HepG2 (cell line): ENCODE results near the gene VSX1. TPM values are rescaled to one million over a fixed set of nuclear protein-coding genes. Genes with fewer than 3 reads are reported as not detected.

Experiments used
- CEBPG ChIP-seq: IDR thresholded peaks from 2 replicates; pipeline ENCODE4 v1.6.1; 2016
- CREM ChIP-seq, 2 experiments: sonication (generic) in 1 of 2; formaldehyde crosslinking in 1 of 2; IDR thresholded peaks; 2 replicates each; pipeline versions ENCODE4 v1.4.0 to v1.6.1; 2016 to 2020; ENCODE audit warnings: antibody characterized with exemption in 1 of 2, mild to moderate bottlenecking in 1 of 2, missing genetic modification reagents in 1 of 2
- HDAC1 ChIP-seq: sonication (generic); formaldehyde crosslinking; IDR thresholded peaks from 2 replicates; pipeline ENCODE4 v1.5.1; 2020; ENCODE audit warnings: mild to moderate bottlenecking, missing genetic modification reagents
- KLF11 ChIP-seq: IDR thresholded peaks from 2 replicates; pipeline ENCODE4 v1.6.1; 2016; ENCODE audit warnings: missing compliant biosample characterization
- KLF13 ChIP-seq: sonication (generic); formaldehyde crosslinking; IDR thresholded peaks from 2 replicates; pipeline ENCODE4 v1.4.0; 2020; ENCODE audit warnings: mild to moderate bottlenecking, missing genetic modification reagents
- MAFK ChIP-seq, 2 experiments: IDR thresholded peaks in 1 of 2; conservative IDR thresholded peaks in 1 of 2; 2 replicates each; pipeline ENCODE4 v1.6.1; 2011; ENCODE audit warnings: improper control_type of control experiment in 2 of 2, low read length in 2 of 2
- MTF1 ChIP-seq: sonication (generic); formaldehyde crosslinking; IDR thresholded peaks from 2 replicates; pipeline ENCODE4 v1.5.0; 2020; ENCODE audit warnings: missing genetic modification reagents
- NFKBIZ ChIP-seq: IDR thresholded peaks from 2 replicates; pipeline ENCODE4 v1.6.1; 2018; ENCODE audit warnings: missing genetic modification reagents, missing compliant biosample characterization
- TARDBP ChIP-seq: sonication (generic); formaldehyde crosslinking; IDR thresholded peaks from 2 replicates; pipeline ENCODE4 v1.8.0; 2022; ENCODE audit warnings: mild to moderate bottlenecking, missing genetic modification reagents
- ZFP36L2 ChIP-seq: sonication (generic); formaldehyde crosslinking; IDR thresholded peaks from 2 replicates; pipeline ENCODE4 v1.4.0; 2020; ENCODE audit warnings: missing genetic modification reagents
- ZMYM2 ChIP-seq: sonication (generic); formaldehyde crosslinking; IDR thresholded peaks from 2 replicates; pipeline ENCODE4 v1.8.0; 2022; ENCODE audit warnings: mild to moderate bottlenecking, missing genetic modification reagents
- ZNF30 ChIP-seq: sonication (generic); formaldehyde crosslinking; IDR thresholded peaks from 2 replicates; pipeline ENCODE4 v1.5.0; 2020; ENCODE audit warnings: mild to moderate bottlenecking, missing genetic modification reagents
- ZNF432 ChIP-seq: sonication (generic); formaldehyde crosslinking; IDR thresholded peaks from 2 replicates; pipeline ENCODE4 v1.5.0; 2020; ENCODE audit warnings: missing genetic modification reagents, mild to moderate bottlenecking, borderline replicate concordance
- ZNF792 ChIP-seq: IDR thresholded peaks from 2 replicates; pipeline ENCODE4 v1.6.1; 2016
- ZNF878 ChIP-seq: sonication (generic); formaldehyde crosslinking; IDR thresholded peaks from 2 replicates; pipeline ENCODE4 v1.8.1; 2023; ENCODE audit warnings: mild to moderate bottlenecking, missing genetic modification reagents, moderate library complexity
- polyA plus RNA-seq, 8 experiments: library from polyadenylated mRNA; depleted of rRNA in 3 of 8; stranded (reverse) in 7 of 8; unstranded in 1 of 8; fragments of >200 nt; fragmentation: Illumina TruSeq in 4 of 8; extraction: Trizol in 4 of 8; gene quantifications; 2 replicates each; pipeline versions ENCODE4 v1.2.1 to v1.2.3, GENCODE V29; 2011 to 2016; ENCODE audit warnings: low read depth in 4 of 8, missing spikeins in 1 of 8, mixed read lengths in 1 of 8; ENCODE audit not compliant: insufficient read depth in 1 of 8
- total RNA-seq, 5 experiments: library from RNA; depleted of rRNA; stranded (reverse); fragments of >200 nt; fragmentation: Illumina TruSeq; extraction: Trizol; gene quantifications; 2 replicates each; pipeline ENCODE4 v1.2.3, GENCODE V29; 2016; ENCODE audit warnings: low read depth in 1 of 5
- TF ChIP-seq, protein P1 (sequence below), 2 experiments: sonication (generic) in 1 of 2; formaldehyde crosslinking in 1 of 2; IDR thresholded peaks; 2 replicates each; pipeline versions ENCODE4 v1.4.0 to v1.6.1; 2018 to 2020; ENCODE audit warnings: missing genetic modification reagents in 2 of 2, borderline replicate concordance in 1 of 2, low read depth in 1 of 2, mild to moderate bottlenecking in 1 of 2, missing biosample characterization in 1 of 2
- TF ChIP-seq, protein P2 (sequence below): sonication (generic); formaldehyde crosslinking; IDR thresholded peaks from 2 replicates; pipeline ENCODE4 v1.5.1; 2020; ENCODE audit warnings: mild to moderate bottlenecking, missing genetic modification reagents, borderline replicate concordance
- TF ChIP-seq, protein P3 (sequence below): sonication (generic); formaldehyde crosslinking; IDR thresholded peaks from 2 replicates; pipeline ENCODE4 v1.4.0; 2020; ENCODE audit warnings: missing genetic modification reagents
- TF ChIP-seq, protein P4 (sequence below): sonication (generic); formaldehyde crosslinking; IDR thresholded peaks from 2 replicates; pipeline ENCODE4 v1.8.0; 2022; ENCODE audit warnings: missing genetic modification reagents, mild to moderate bottlenecking, inconsistent platforms, borderline replicate concordance

Gene VSX1
- total and polyA plus RNA-seq, 2 of the 13 experiments (the other 11 are each of a cell fraction or from before 2014, with no cell fraction given), result 0.04 TPM; not detected in 1

DNA sequence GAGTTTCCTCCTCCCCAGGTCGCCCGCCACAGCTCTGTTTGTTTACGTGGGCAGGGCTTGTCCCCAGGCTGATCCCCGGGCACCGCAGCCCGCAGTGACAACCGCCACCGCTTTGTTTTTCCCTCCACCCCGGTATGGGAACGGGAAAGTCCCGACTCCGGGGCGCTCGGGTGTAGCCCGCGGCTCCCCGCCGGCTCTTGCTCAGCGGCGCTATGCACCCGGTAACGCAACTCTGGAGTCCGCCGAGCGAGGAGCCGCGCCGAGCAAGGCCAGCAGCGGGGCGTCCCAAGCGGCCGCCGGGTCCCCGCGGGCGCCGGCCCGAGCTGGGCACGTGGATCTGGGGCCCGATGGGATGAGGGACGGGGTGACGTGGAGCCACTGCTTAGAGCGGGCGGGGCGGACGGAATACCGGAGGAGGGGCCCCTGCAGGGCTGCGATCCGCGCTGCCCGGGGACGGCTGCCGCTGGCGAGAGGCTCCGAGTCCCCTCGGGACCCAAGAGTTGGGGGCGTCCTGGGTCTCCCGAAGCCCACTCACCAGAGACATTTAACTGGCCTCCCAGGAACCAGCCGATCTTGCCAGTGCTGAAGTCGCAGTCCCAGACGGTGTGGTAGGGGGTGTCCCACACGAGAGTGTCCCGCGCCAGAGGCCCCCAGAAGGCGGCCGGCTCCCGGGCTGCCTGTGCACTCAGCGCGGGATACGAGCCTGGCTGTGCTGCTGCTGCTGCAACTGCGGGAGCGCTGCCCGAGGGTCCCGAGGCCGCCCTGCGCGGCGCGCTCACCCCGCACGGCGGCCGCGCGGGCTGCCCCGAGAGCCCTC lies 24.5 kb downstream of the VSX1 start (continued):
- no peak for TF ChIP-seq CEBPG (CRISPR knock-in tag)
- TF ChIP-seq ZNF878 (CRISPR knock-in tag), result 0 out of 2 replicates have a peak, but pooled peaks have one; percentile 35
- 0 out of 2 replicates have a peak, but pooled peaks have one; percentile 6 for TF ChIP-seq NFKBIZ
- TF ChIP-seq, protein P1, sequence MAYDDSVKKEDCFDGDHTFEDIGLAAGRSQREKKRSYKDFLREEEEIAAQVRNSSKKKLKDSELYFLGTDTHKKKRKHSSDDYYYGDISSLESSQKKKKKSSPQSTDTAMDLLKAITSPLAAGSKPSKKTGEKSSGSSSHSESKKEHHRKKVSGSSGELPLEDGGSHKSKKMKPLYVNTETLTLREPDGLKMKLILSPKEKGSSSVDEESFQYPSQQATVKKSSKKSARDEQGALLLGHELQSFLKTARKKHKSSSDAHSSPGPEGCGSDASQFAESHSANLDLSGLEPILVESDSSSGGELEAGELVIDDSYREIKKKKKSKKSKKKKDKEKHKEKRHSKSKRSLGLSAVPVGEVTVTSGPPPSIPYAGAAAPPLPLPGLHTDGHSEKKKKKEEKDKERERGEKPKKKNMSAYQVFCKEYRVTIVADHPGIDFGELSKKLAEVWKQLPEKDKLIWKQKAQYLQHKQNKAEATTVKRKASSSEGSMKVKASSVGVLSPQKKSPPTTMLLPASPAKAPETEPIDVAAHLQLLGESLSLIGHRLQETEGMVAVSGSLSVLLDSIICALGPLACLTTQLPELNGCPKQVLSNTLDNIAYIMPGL (CRISPR knock-in tag; IDR thresholded peaks at IDR 0.05; ENCODE audit: borderline replicate concordance in 1 of 2, low read depth in 1 of 2), result peak in 1 of 2 experiments; percentile 80; a peak in 3 of 4 replicates
- TF ChIP-seq, protein P2, sequence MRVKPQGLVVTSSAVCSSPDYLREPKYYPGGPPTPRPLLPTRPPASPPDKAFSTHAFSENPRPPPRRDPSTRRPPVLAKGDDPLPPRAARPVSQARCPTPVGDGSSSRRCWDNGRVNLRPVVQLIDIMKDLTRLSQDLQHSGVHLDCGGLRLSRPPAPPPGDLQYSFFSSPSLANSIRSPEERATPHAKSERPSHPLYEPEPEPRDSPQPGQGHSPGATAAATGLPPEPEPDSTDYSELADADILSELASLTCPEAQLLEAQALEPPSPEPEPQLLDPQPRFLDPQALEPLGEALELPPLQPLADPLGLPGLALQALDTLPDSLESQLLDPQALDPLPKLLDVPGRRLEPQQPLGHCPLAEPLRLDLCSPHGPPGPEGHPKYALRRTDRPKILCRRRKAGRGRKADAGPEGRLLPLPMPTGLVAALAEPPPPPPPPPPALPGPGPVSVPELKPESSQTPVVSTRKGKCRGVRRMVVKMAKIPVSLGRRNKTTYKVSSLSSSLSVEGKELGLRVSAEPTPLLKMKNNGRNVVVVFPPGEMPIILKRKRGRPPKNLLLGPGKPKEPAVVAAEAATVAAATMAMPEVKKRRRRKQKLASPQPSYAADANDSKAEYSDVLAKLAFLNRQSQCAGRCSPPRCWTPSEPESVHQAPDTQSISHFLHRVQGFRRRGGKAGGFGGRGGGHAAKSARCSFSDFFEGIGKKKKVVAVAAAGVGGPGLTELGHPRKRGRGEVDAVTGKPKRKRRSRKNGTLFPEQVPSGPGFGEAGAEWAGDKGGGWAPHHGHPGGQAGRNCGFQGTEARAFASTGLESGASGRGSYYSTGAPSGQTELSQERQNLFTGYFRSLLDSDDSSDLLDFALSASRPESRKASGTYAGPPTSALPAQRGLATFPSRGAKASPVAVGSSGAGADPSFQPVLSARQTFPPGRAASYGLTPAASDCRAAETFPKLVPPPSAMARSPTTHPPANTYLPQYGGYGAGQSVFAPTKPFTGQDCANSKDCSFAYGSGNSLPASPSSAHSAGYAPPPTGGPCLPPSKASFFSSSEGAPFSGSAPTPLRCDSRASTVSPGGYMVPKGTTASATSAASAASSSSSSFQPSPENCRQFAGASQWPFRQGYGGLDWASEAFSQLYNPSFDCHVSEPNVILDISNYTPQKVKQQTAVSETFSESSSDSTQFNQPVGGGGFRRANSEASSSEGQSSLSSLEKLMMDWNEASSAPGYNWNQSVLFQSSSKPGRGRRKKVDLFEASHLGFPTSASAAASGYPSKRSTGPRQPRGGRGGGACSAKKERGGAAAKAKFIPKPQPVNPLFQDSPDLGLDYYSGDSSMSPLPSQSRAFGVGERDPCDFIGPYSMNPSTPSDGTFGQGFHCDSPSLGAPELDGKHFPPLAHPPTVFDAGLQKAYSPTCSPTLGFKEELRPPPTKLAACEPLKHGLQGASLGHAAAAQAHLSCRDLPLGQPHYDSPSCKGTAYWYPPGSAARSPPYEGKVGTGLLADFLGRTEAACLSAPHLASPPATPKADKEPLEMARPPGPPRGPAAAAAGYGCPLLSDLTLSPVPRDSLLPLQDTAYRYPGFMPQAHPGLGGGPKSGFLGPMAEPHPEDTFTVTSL (CRISPR knock-in tag), result no peak
- 0 out of 2 replicates have a peak, but pooled peaks have one; percentile 36 for TF ChIP-seq ZNF792 (CRISPR knock-in tag)
- TF ChIP-seq ZFP36L2 (CRISPR knock-in tag), result no peak
- TF ChIP-seq KLF11 (CRISPR knock-in tag), result peak; percentile 68; the same call in 1 of the 2 replicates
- 0 out of 2 replicates have a peak, but pooled peaks have one; percentile 21 for TF ChIP-seq TARDBP
- TF ChIP-seq MTF1 (CRISPR knock-in tag), result peak; percentile 45; the same call in 1 of the 2 replicates
- 0 out of 2 replicates have a peak, but pooled peaks have one; percentile 55 for TF ChIP-seq KLF13 (CRISPR knock-in tag)
- 0 out of 2 replicates have a peak, but pooled peaks have one; percentile 15 for TF ChIP-seq HDAC1 (CRISPR knock-in tag)
- no peak for TF ChIP-seq ZNF30 (CRISPR knock-in tag)
- TF ChIP-seq ZMYM2 (CRISPR knock-in tag), result no peak
- no peak for TF ChIP-seq ZNF432 (CRISPR knock-in tag)
- no peak for TF ChIP-seq MAFK (conservative IDR thresholded peaks at IDR 0.05 in 1 of 2, IDR thresholded peaks at IDR 0.05 in 1 of 2; ENCODE audit: low read length in 2 of 2)
- TF ChIP-seq, protein P3, sequence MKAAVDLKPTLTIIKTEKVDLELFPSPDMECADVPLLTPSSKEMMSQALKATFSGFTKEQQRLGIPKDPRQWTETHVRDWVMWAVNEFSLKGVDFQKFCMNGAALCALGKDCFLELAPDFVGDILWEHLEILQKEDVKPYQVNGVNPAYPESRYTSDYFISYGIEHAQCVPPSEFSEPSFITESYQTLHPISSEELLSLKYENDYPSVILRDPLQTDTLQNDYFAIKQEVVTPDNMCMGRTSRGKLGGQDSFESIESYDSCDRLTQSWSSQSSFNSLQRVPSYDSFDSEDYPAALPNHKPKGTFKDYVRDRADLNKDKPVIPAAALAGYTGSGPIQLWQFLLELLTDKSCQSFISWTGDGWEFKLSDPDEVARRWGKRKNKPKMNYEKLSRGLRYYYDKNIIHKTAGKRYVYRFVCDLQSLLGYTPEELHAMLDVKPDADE (CRISPR knock-in tag), result no peak
- no peak for TF ChIP-seq CREM (IDR thresholded peaks at IDR 0.05)
- TF ChIP-seq CREM (CRISPR knock-in tag; IDR thresholded peaks at IDR 0.05), result no peak
- TF ChIP-seq, protein P4, sequence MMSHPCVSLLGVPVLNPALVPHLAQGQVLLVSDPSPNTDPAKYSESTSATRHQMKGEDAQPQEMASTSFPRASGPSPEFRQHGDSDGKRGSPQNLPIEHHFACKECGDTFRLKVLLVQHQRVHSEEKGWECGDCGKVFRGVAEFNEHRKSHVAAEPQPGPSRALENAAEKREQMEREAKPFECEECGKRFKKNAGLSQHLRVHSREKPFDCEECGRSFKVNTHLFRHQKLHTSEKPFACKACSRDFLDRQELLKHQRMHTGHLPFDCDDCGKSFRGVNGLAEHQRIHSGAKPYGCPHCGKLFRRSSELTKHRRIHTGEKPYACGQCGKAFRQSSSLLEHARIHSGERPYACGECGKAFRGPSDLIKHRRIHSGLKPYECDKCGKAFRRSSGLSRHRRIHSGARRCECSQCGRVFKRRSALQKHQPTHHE (CRISPR knock-in tag), result peak; percentile 26; the same call in 1 of the 2 replicates
